ENCODE measurements around the gene PA2G4.
"Not testable (repeated sequence)": the region's sequence is repeated elsewhere in the genome, so short reads cannot be mapped to it uniquely, and the experiment has no call there.

The PA2G4 gene

GRCh38 chr12:56110571-56110970 lies 6.2 kb downstream of the PA2G4 start:
- Histone ChIP-seq H3K9me3 (ENCODE audit: control insufficient read depth, low read length) (no peaks in the 10 kb centered on the region), H3K4me1 (ENCODE audit: control insufficient read depth, insufficient read depth, low read length, poor library complexity, severe bottlenecking) (peaks cover 7% of the 10 kb centered on the region), H3K27me3 (replicated peaks; ENCODE audit: control insufficient read depth, insufficient read depth, low read length, poor library complexity, severe bottlenecking) (no peaks in the 10 kb centered on the region), H3K27ac (ENCODE audit: insufficient read depth, low read length, poor library complexity, severe bottlenecking) (no peak overlapping the region), H3K36me3 (ENCODE audit: control insufficient read depth, insufficient read depth, low read length) (peaks cover 60% of the 10 kb centered on the region), H3K4me3 (ENCODE audit: insufficient read depth, low read depth, low read length, poor library complexity, severe bottlenecking) (no peak overlapping the region)
- no peak for DNase-seq

- Histone ChIP-seq H3K27ac (ENCODE audit: insufficient read depth, low read length, poor library complexity, severe bottlenecking) (no peak overlapping the region), H3K36me3 (ENCODE audit: control insufficient read depth, insufficient read depth, low read length) (peaks cover 37% of the 10 kb centered on the region), H3K4me3 (ENCODE audit: insufficient read depth, low read depth, low read length, poor library complexity, severe bottlenecking) (no peak overlapping the region), H3K27me3 (replicated peaks; ENCODE audit: control insufficient read depth, insufficient read depth, low read length, poor library complexity, severe bottlenecking) (no peaks in the 10 kb centered on the region), H3K4me1 (ENCODE audit: control insufficient read depth, insufficient read depth, low read length, poor library complexity, severe bottlenecking) (peaks cover 22% of the 10 kb centered on the region), H3K9me3 (ENCODE audit: control insufficient read depth, low read length) (no peaks in the 10 kb centered on the region)
- no peak for DNase-seq
Observed at GRCh38 chr12:56114084-56114483, 9.7 kb downstream of the PA2G4 start.

GRCh38 chr12:56115329-56115728 lies 11.0 kb downstream of the PA2G4 start:
- H3K4me1 ChIP-seq (ENCODE audit: control insufficient read depth, insufficient read depth, low read length, poor library complexity, severe bottlenecking): peaks cover 29% of the 10 kb centered on the region
- H3K9me3 ChIP-seq (ENCODE audit: control insufficient read depth, low read length): no peaks in the 10 kb centered on the region
- no peak overlapping the region for H3K4me3 ChIP-seq (ENCODE audit: insufficient read depth, low read depth, low read length, poor library complexity, severe bottlenecking)
- H3K27ac ChIP-seq (ENCODE audit: insufficient read depth, low read length, poor library complexity, severe bottlenecking): peak overlapping the region; percentile 92
- H3K27me3 ChIP-seq (replicated peaks; ENCODE audit: control insufficient read depth, insufficient read depth, low read length, poor library complexity, severe bottlenecking): no peaks in the 10 kb centered on the region
- DNase-seq: no peak
- peaks cover 26% of the 10 kb centered on the region for H3K36me3 ChIP-seq (ENCODE audit: control insufficient read depth, insufficient read depth, low read length)

GRCh38 chr12:56116267-56117081 lies 12.1 kb downstream of the PA2G4 start, which contains the start of gene RPL41:
TSS of gene RPL41 (plus strand) at chr12:56116633.
- Histone ChIP-seq H3K36me3 (ENCODE audit: control insufficient read depth, insufficient read depth, low read length) (peaks cover 22% of the 10 kb centered on the region), H3K9me3 (ENCODE audit: control insufficient read depth, low read length) (no peaks in the 10 kb centered on the region), H3K4me3 (ENCODE audit: insufficient read depth, low read depth, low read length, poor library complexity, severe bottlenecking) (peak within 1 kb of the TSS; percentile 84), H3K27me3 (replicated peaks; ENCODE audit: control insufficient read depth, insufficient read depth, low read length, poor library complexity, severe bottlenecking) (no peaks in the 10 kb centered on the region), H3K4me1 (ENCODE audit: control insufficient read depth, insufficient read depth, low read length, poor library complexity, severe bottlenecking) (peaks cover 29% of the 10 kb centered on the region), H3K27ac (ENCODE audit: insufficient read depth, low read length, poor library complexity, severe bottlenecking) (peak within 1 kb of the TSS; percentile 92)
- peak; percentile 86 to 89 (median 89) for DNase-seq

- peak overlapping the region; percentile 92 for H3K27ac ChIP-seq (ENCODE audit: insufficient read depth, low read length, poor library complexity, severe bottlenecking)
- H3K4me3 ChIP-seq (ENCODE audit: insufficient read depth, low read depth, low read length, poor library complexity, severe bottlenecking): peak overlapping the region; percentile 84
- H3K9me3 ChIP-seq (ENCODE audit: control insufficient read depth, low read length); DNase-seq; H3K27me3 ChIP-seq (replicated peaks; ENCODE audit: control insufficient read depth, insufficient read depth, low read length, poor library complexity, severe bottlenecking): not testable (repeated sequence)
- peaks cover 23% of the 10 kb centered on the region for H3K36me3 ChIP-seq (ENCODE audit: control insufficient read depth, insufficient read depth, low read length)
- peaks cover 29% of the 10 kb centered on the region for H3K4me1 ChIP-seq (ENCODE audit: control insufficient read depth, insufficient read depth, low read length, poor library complexity, severe bottlenecking)
Observed at GRCh38 chr12:56117082-56117706, 12.8 kb downstream of the PA2G4 start.

GRCh38 chr12:56117778-56118687 lies 13.7 kb downstream of the PA2G4 start, which contains the start of gene ZC3H10:
TSS of gene ZC3H10 (plus strand) at chr12:56118266. CDS start at chr12:56120563, 2,297 bp downstream.
- H3K4me3 ChIP-seq (ENCODE audit: insufficient read depth, low read depth, low read length, poor library complexity, severe bottlenecking): peak within 1 kb of the TSS; percentile 84
- peaks cover 16% of the 10 kb centered on the region for H3K36me3 ChIP-seq (ENCODE audit: control insufficient read depth, insufficient read depth, low read length)
- no peaks in the 10 kb centered on the region for H3K9me3 ChIP-seq (ENCODE audit: control insufficient read depth, low read length)
- peak; percentile 97 to 99 (median 97) for DNase-seq
- H3K27me3 ChIP-seq (replicated peaks; ENCODE audit: control insufficient read depth, insufficient read depth, low read length, poor library complexity, severe bottlenecking): no peaks in the 10 kb centered on the region
- H3K27ac ChIP-seq (ENCODE audit: insufficient read depth, low read length, poor library complexity, severe bottlenecking): peak within 1 kb of the TSS; percentile 92
- peaks cover 29% of the 10 kb centered on the region for H3K4me1 ChIP-seq (ENCODE audit: control insufficient read depth, insufficient read depth, low read length, poor library complexity, severe bottlenecking)

GRCh38 chr12:56118688-56119357 lies 14.5 kb downstream of the PA2G4 start:
- H3K27me3 ChIP-seq (replicated peaks; ENCODE audit: control insufficient read depth, insufficient read depth, low read length, poor library complexity, severe bottlenecking): no peaks in the 10 kb centered on the region
- no peaks in the 10 kb centered on the region for H3K9me3 ChIP-seq (ENCODE audit: control insufficient read depth, low read length)
- H3K4me1 ChIP-seq (ENCODE audit: control insufficient read depth, insufficient read depth, low read length, poor library complexity, severe bottlenecking): peaks cover 29% of the 10 kb centered on the region
- H3K36me3 ChIP-seq (ENCODE audit: control insufficient read depth, insufficient read depth, low read length): peaks cover 16% of the 10 kb centered on the region
- no peak for DNase-seq
- H3K4me3 ChIP-seq (ENCODE audit: insufficient read depth, low read depth, low read length, poor library complexity, severe bottlenecking): peak overlapping the region; percentile 54
- H3K27ac ChIP-seq (ENCODE audit: insufficient read depth, low read length, poor library complexity, severe bottlenecking): peak overlapping the region; percentile 92

- no peaks in the 10 kb centered on the region for H3K9me3 ChIP-seq (ENCODE audit: control insufficient read depth, low read length)
- H3K27me3 ChIP-seq (replicated peaks; ENCODE audit: control insufficient read depth, insufficient read depth, low read length, poor library complexity, severe bottlenecking): no peaks in the 10 kb centered on the region
- H3K36me3 ChIP-seq (ENCODE audit: control insufficient read depth, insufficient read depth, low read length): peaks cover 16% of the 10 kb centered on the region
- peak overlapping the region; percentile 92 for H3K27ac ChIP-seq (ENCODE audit: insufficient read depth, low read length, poor library complexity, severe bottlenecking)
- DNase-seq: peak; percentile 24 to 56 (median 39)
- H3K4me1 ChIP-seq (ENCODE audit: control insufficient read depth, insufficient read depth, low read length, poor library complexity, severe bottlenecking): peaks cover 29% of the 10 kb centered on the region
- peak overlapping the region; percentile 54 for H3K4me3 ChIP-seq (ENCODE audit: insufficient read depth, low read depth, low read length, poor library complexity, severe bottlenecking)
Observed at GRCh38 chr12:56119361-56119796, 15.0 kb downstream of the PA2G4 start.

- Histone ChIP-seq H3K27ac (ENCODE audit: insufficient read depth, low read length, poor library complexity, severe bottlenecking) (no peak overlapping the region), H3K9me3 (ENCODE audit: control insufficient read depth, low read length) (no peaks in the 10 kb centered on the region), H3K4me1 (ENCODE audit: control insufficient read depth, insufficient read depth, low read length, poor library complexity, severe bottlenecking) (peaks cover 29% of the 10 kb centered on the region), H3K36me3 (ENCODE audit: control insufficient read depth, insufficient read depth, low read length) (peaks cover 16% of the 10 kb centered on the region), H3K27me3 (replicated peaks; ENCODE audit: control insufficient read depth, insufficient read depth, low read length, poor library complexity, severe bottlenecking) (no peaks in the 10 kb centered on the region), H3K4me3 (ENCODE audit: insufficient read depth, low read depth, low read length, poor library complexity, severe bottlenecking) (no peak overlapping the region)
- no peak for DNase-seq
Observed at GRCh38 chr12:56120158-56120846, 15.9 kb downstream of the PA2G4 start.

Measured in effector memory CD4-positive, alpha-beta T cell (primary cell).